Measurements from ENCODE around the gene WDR75.

GRCh38 chr2:189407281-189408209 is 33.7 kb upstream of the WDR75 start:
- TF ChIP-seq NFYB (IDR thresholded peaks at IDR 0.05; ENCODE audit: extremely low read depth, insufficient read length) (no peak), SMC3 (conservative IDR thresholded peaks at IDR 0.05; ENCODE audit: insufficient read depth, low read depth, low read length) (no peak), HDGF (IDR thresholded peaks at IDR 0.05) (no peak)
